ENCODE data around the gene DAP3. TPM values are rescaled to one million over a fixed set of nuclear protein-coding genes. Genes with fewer than 3 reads are reported as not detected.

The DAP3 gene
- total and polyA plus RNA-seq, 2 of the 8 experiments (the other 6 are each of a cell fraction or from before 2014, with no cell fraction given): 66.3 to 87.1 TPM

DNA sequence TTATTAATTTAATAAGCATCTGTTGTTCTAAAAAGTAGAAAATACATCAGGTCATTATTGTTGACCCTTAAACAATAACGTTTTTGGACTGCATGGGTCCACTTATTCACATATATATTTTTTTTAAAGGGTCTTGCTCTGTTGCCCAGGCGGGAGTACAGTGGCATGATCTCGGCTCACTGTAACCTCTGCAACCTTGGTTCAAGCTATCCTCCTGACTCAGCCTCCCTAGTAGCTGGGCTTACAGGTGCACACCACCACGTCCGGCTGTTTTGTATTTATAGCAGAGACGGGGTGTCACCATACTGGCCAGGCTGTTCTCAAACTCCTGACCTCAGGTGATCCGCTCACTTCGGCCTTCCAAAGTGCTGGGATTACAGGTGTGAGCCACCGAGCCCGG is 53.0 kb downstream of the DAP3 start (continued):
- TF ChIP-seq HDAC2 (IDR thresholded peaks at IDR 0.05; ENCODE audit: borderline replicate concordance in 1 of 2, low read depth in 2 of 2, low read length in 2 of 2): no peak
- no peak for TF ChIP-seq TCF12 (IDR thresholded peaks at IDR 0.05; ENCODE audit: low read depth, low read length)
- no peak for TF ChIP-seq KDM1A (IDR thresholded peaks at IDR 0.05; ENCODE audit: borderline replicate concordance, low read length)
